NCI-H146 treated with DMSO at 0.1 percent for 48 hours (cell line): Measurements from ENCODE around the gene SLC19A1.

ENCODE experiments used
- DNase-seq: peaks from one replicate; lab custom pipeline; 2025; ENCODE audit not compliant: unreplicated experiment; lab: John Stamatoyannopoulos, UW

SLC19A1 gene

GRCh38 chr21:45494135-45494850 lies 47.9 kb downstream of the SLC19A1 start:
- DNase-seq, result no peak

GRCh38 chr21:45493401-45494001 lies 48.7 kb downstream of the SLC19A1 start:
- no peak for DNase-seq

GRCh38 chr21:45492765-45493164 lies 49.5 kb downstream of the SLC19A1 start:
- no peak for DNase-seq

GRCh38 chr21:45491623-45492022 lies 50.6 kb downstream of the SLC19A1 start:
- DNase-seq, result no peak

GRCh38 chr21:45491056-45491455 lies 51.2 kb downstream of the SLC19A1 start:
- no peak for DNase-seq

- DNase-seq, result no peak
Measured at GRCh38 chr21:45490049-45490731, 52.0 kb downstream of the SLC19A1 start.

- no peak for DNase-seq
Measured at GRCh38 chr21:45489722-45489982, 52.6 kb downstream of the SLC19A1 start.

GRCh38 chr21:45488931-45489721 lies 53.1 kb downstream of the SLC19A1 start:
- no peak for DNase-seq

GRCh38 chr21:45487891-45488600 lies 54.2 kb downstream of the SLC19A1 start:
- no peak for DNase-seq

DNA sequence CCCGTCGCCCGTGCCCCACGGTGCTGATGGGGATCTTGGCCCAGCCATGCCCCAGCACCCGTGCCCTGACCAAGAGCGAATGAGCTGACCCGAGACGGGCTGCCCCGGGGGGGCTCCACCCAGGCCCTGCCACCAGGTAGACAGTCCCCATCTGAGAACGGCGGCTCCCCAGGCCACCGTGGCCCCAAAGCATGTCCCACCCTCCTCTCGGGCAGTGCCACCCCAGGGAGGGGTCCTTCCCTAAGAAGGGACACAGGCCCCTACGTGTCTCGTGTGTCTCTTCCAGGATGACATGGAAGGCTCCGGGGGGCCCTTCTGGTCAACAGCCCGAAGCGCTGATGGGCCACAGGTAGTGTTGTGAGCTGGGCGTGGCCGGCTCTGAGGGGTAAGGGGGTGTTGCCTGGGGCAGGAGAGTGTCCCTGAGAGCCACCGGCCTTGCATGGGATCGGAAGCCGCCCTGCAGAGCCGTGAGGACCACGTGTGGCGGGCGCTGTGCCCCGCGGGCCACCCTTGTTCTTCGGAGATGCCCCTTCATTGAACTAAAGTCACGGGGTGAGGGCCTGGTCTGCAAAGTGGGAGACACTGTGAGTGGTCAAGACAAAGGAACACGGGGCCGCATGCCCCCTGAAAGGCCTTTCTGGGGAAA lies 55.0 kb downstream of the SLC19A1 start:
- no peak for DNase-seq

GRCh38 chr21:45486443-45487160 lies 55.6 kb downstream of the SLC19A1 start:
- DNase-seq, result no peak

DNA sequence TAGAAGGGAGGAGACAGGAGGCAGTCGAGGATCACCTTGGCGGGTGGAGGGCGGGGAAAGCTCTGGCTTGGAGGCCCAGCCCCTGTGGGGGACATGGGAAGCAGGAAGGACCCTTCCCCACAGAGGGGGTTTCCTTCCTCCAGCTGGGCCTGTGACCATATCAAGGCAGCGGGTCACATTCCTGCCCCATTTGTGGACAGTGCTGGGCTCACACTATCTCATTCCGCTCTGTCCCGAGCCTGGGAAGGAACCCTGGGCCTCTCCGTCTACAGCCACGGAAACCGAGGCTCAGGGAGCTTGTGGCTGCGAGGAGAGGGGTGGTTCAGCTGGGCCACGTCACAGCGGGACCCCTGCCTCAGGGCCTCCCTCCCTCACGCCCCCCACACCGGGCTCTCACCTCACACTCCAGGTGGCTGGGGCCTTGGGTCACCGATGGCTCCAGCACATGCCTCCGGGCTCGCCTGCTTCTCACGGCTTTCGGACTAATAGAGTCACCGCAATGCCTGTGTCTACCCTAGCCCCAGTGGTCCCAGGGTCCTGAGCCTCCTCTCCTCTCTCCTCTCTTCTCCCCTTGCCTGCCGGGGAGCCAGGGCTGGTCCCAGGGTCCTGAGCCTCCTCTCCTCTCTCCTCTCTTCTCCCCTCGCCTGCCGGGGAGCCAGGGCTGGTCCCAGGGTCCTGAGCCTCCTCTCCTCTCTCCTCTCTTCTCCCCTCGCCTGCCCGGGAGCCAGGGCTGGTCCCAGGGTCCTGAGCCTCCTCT lies 56.4 kb downstream of the SLC19A1 start:
- DNase-seq, result no peak

DNA sequence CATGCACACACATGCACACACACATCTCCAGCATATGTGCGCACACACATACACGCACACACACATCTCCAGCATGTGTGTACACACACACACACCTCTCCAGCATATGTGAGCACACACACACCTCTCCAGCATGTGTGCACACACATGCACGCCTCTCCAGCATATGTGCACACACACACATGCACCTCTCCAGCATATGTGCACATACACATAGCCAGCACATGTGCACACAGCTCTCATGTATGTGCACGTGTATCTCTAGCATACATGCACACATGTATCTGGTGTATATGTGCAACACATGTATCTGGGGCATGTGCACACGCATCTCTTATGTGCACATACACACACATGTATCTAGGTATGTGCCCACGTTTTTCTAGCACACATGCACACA lies 57.9 kb downstream of the SLC19A1 start:
- no peak for DNase-seq

- no peak for DNase-seq
Measured at GRCh38 chr21:45482899-45483821, 59.1 kb downstream of the SLC19A1 start.

- no peak for DNase-seq
Measured at GRCh38 chr21:45481977-45482898, 60.0 kb downstream of the SLC19A1 start.

DNA sequence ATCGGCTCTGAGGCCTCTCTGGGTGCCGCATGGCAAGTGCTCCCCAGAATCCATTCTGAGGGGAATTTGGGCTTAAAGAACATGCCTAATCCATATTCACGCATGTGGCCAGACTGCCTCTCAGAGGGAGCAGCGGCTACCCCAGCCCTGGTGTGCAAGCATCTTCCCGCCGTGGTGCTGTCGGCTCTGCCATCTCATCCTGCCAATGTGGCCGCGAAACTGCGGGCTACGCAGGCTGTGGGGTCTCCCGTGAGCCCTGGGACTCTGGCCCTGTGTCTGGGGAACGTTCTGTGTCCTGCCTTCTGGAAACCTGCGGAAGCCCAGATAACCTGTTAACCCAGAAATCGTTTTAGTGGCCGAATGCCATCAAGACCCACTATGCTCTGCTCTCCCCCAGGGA lies 60.7 kb downstream of the SLC19A1 start:
- no peak for DNase-seq
